RWPE1 (cell line): ENCODE results near the gene SETDB1.
"Not testable (repeated sequence)": the region's sequence is repeated elsewhere in the genome, so short reads cannot be mapped to it uniquely, and the experiment has no call there.

Source experiments
- CTCF ChIA-PET: fragments of 350-600 bp; sonication (Branson Sonifier 250); formaldehyde crosslinking; extraction: SDS; loops from one replicate; lab custom pipeline; 2021; lab: Yijun Ruan, JAX
- POLR2A ChIA-PET: fragments of 400-600 bp; formaldehyde crosslinking; extraction: SDS; loops from one replicate; lab custom pipeline; 2020; ENCODE audit warnings: antibody characterized with exemption; ENCODE audit not compliant: low non-redundant PET; lab: Yijun Ruan, JAX
- DNase-seq: peaks from one replicate; pipeline ENCODE4 v3.0.0; 2012; ENCODE audit warnings: low spot score
- H3K27ac ChIP-seq: fragments of 450-650 bp; 2 replicates; pipeline ENCODE4 v1.5.1; 2017
- CTCF ChIP-seq: fragments of 450-650 bp; conservative IDR thresholded peaks from 2 replicates; pipeline ENCODE4 v1.5.1; 2017; ENCODE audit warnings: low read depth, mild to moderate bottlenecking

The SETDB1 gene

GRCh38 chr1:150926097-150926741 is at the start of gene SETDB1:
Gene SETDB1, plus strand, starts transcription at chr1:150926363. Its CDS starts 1,352 bp downstream, at chr1:150927715.
- H3K27ac ChIP-seq, result peak within 1 kb of the TSS; percentile 89
- ChIA-PET POLR2A (no interaction called here), CTCF (interaction anchor here (0.6 to 0.7 kb wide), 2 partner anchors 11 to 100 kb away, joined by 3 read pairs; no protein-coding TSS in a partner anchor)

DNA sequence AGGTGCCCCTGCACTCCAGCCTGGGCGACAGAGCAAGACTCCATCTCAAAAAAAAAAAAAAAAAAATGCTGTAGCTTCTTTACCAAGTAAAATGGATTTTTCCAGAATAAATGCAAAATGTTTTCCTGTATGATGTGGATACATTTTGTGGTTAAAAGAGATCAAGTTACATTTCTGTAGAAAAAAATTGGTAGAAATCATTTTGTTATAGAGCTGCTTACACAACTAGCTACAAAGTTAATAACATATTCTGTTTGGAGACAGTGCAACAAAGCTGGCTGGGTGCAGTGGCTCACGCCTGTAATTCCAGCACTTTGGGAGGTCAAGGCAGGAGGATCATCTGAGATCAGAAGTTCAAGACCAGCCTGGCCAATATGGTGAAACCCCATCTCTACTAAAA is 47.2 kb upstream of the SETDB1 start:
- DNase-seq, result not testable (repeated sequence)

More at GRCh38 chr1:150926097-150926741, at the start of gene SETDB1:
- no peak for TF ChIP-seq CTCF
- DNase-seq, result peak; percentile 92

GRCh38 chr1:150881331-150882070 is 44.7 kb upstream of the SETDB1 start:
- peak; percentile 50 for DNase-seq
- peak overlapping the region; percentile 79 for H3K27ac ChIP-seq
- CTCF ChIA-PET, result interaction anchor here (0.6 kb wide), 1 partner anchor 322 kb away, joined by 7 read pairs; no protein-coding TSS in a partner anchor
- TF ChIP-seq CTCF, result no peak
- POLR2A ChIA-PET, result no interaction called here

More for the DNA sequence above, 47.2 kb upstream of the SETDB1 start:
- peak overlapping the region; percentile 79 for H3K27ac ChIP-seq
- CTCF ChIA-PET, POLR2A ChIA-PET: not testable (repeated sequence)

DNA sequence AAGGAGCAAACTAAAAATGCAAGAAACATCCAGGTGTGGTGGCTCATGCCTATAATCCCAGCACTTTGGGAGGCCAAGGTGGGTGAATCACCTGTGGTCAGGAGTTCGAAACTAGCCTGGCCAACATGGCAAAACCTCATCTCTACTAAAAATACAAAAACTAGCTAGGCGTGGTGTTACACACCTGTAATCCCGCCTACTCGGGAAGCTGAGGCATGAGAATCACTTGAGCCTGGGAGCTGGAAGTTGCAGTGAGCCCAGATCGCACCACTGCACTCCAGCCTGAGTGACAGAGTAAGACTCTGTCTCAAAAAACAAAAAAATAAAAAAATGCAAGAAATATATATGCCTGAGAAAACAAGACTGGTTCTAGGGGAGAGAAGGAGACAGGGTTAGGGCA is 43.0 kb upstream of the SETDB1 start:
- DNase-seq, H3K27ac ChIP-seq, POLR2A ChIA-PET: not testable (repeated sequence)
- CTCF ChIA-PET, result interaction anchor here (0.6 kb wide), 1 partner anchor 507 kb away, joined by 3 read pairs; no protein-coding TSS in a partner anchor

- DNase-seq, result no peak
- ChIA-PET CTCF (interaction anchor here (0.7 to 0.9 kb wide), 2 partner anchors 9 to 117 kb away, joined by 3 to 6 read pairs; no protein-coding TSS in a partner anchor), POLR2A (no interaction called here)
- no peak for TF ChIP-seq CTCF
- no peak within 1 kb of the TSS for H3K27ac ChIP-seq
Measured at GRCh38 chr1:150887018-150887417, 39.1 kb upstream of the SETDB1 start, which contains the start of gene CTXND2. Gene CTXND2, plus strand, starts transcription at chr1:150887136. Its CDS starts 25,179 bp downstream, at chr1:150912315.

GRCh38 chr1:150888727-150889126 is 37.4 kb upstream of the SETDB1 start:
- ChIA-PET CTCF (no interaction called here), POLR2A (no interaction called here)
- no peak for TF ChIP-seq CTCF

DNA sequence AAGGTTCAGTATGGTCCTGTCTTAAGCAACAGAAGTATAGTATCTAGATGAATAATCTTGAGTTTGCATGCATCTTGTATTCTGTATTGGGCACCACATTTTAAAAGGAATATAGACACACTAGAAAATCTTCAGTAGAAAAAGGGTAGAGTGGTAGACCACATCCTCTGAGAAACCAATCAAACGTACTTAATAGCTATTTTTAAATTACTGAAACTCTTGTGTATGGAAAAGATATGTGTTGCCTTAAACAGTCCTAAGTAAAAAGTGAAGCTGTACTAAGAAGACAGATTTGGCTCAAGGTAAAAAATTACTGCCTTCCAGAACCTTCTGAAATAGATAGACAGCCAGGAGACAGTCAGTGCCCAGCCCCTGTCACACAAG is 36.1 kb upstream of the SETDB1 start:
- no peak overlapping the region for H3K27ac ChIP-seq
- TF ChIP-seq CTCF, result no peak
- CTCF ChIA-PET, result no interaction called here
- DNase-seq, result no peak
- POLR2A ChIA-PET, result no interaction called here

More at GRCh38 chr1:150888727-150889126, 37.4 kb upstream of the SETDB1 start:
- no peak overlapping the region for H3K27ac ChIP-seq
- DNase-seq, result no peak
